ENCODE data around the gene RUFY1.
A peak's percentile ranks its signal among the peaks of the same experiment; 100 is the strongest.
"Not testable (repeated sequence)": the region's sequence is repeated elsewhere in the genome, so short reads cannot be mapped to it uniquely, and the experiment has no call there.

The RUFY1 gene

GRCh38 chr5:179517746-179518145 lies 32.6 kb upstream of the RUFY1 start:
- not testable (repeated sequence) for H3K23ac ChIP-seq (ENCODE audit: low read length); H3K4me3 ChIP-seq (ENCODE audit: low read length); H2AK5ac ChIP-seq (ENCODE audit: low read length); H3K79me1 ChIP-seq (ENCODE audit: low read length); H4K8ac ChIP-seq (ENCODE audit: low read depth, low read length); H3K4ac ChIP-seq (ENCODE audit: low read depth, low read length); H3K27me3 ChIP-seq (ENCODE audit: insufficient read depth, low read length, poor library complexity); H3K36me3 ChIP-seq (ENCODE audit: control insufficient read depth, insufficient read depth, low read length); H3K56ac ChIP-seq (ENCODE audit: low read length); H3K4me2 ChIP-seq (ENCODE audit: low read length); H3K79me2 ChIP-seq (ENCODE audit: control insufficient read depth, insufficient read depth, low read length); H2BK120ac ChIP-seq (ENCODE audit: low read depth, low read length); H3K27ac ChIP-seq (ENCODE audit: low read depth, low read length); H2BK5ac ChIP-seq (ENCODE audit: low read length); DNase-seq; H2BK15ac ChIP-seq (replicated peaks; ENCODE audit: low read depth); H3K4me1 ChIP-seq (ENCODE audit: control insufficient read depth, low read depth, low read length); H3K9ac ChIP-seq (ENCODE audit: low read length); H3K18ac ChIP-seq (ENCODE audit: low read length); H4K5ac ChIP-seq (ENCODE audit: low read length)
- no CpG with 5 or more reads among the region's 7 CpGs for WGBS (ENCODE audit: extremely low coverage, insufficient coverage, low lambda C conversion rate)

- H3K56ac ChIP-seq (ENCODE audit: low read length); H3K9ac ChIP-seq (ENCODE audit: low read length); H3K36me3 ChIP-seq (ENCODE audit: control insufficient read depth, insufficient read depth, low read length); H3K18ac ChIP-seq (ENCODE audit: low read length); H3K79me1 ChIP-seq (ENCODE audit: low read length); H3K4ac ChIP-seq (ENCODE audit: low read depth, low read length); H3K27ac ChIP-seq (ENCODE audit: low read depth, low read length); H3K23ac ChIP-seq (ENCODE audit: low read length); H3K4me2 ChIP-seq (ENCODE audit: low read length); H3K4me1 ChIP-seq (ENCODE audit: control insufficient read depth, low read depth, low read length); H2BK120ac ChIP-seq (ENCODE audit: low read depth, low read length); H2BK5ac ChIP-seq (ENCODE audit: low read length); H2AK5ac ChIP-seq (ENCODE audit: low read length); DNase-seq; H4K5ac ChIP-seq (ENCODE audit: low read length); H2BK15ac ChIP-seq (replicated peaks; ENCODE audit: low read depth); H3K4me3 ChIP-seq (ENCODE audit: low read length); H4K8ac ChIP-seq (ENCODE audit: low read depth, low read length); H3K79me2 ChIP-seq (ENCODE audit: control insufficient read depth, insufficient read depth, low read length); H3K27me3 ChIP-seq (ENCODE audit: insufficient read depth, low read length, poor library complexity): not testable (repeated sequence)
- no CpG with 5 or more reads among the region's 17 CpGs for WGBS (ENCODE audit: extremely low coverage, insufficient coverage, low lambda C conversion rate)
These were observed 32.0 kb upstream of the RUFY1 start for GRCh38 chr5:179518369-179518768.

- H3K4me3 ChIP-seq (ENCODE audit: low read length); H3K36me3 ChIP-seq (ENCODE audit: control insufficient read depth, insufficient read depth, low read length); H2BK15ac ChIP-seq (replicated peaks; ENCODE audit: low read depth); H2BK120ac ChIP-seq (ENCODE audit: low read depth, low read length); H3K9ac ChIP-seq (ENCODE audit: low read length); H3K27ac ChIP-seq (ENCODE audit: low read depth, low read length); H4K8ac ChIP-seq (ENCODE audit: low read depth, low read length); H3K23ac ChIP-seq (ENCODE audit: low read length); H4K5ac ChIP-seq (ENCODE audit: low read length); H3K18ac ChIP-seq (ENCODE audit: low read length); H2AK5ac ChIP-seq (ENCODE audit: low read length); H3K4me1 ChIP-seq (ENCODE audit: control insufficient read depth, low read depth, low read length); H3K4me2 ChIP-seq (ENCODE audit: low read length); H3K79me2 ChIP-seq (ENCODE audit: control insufficient read depth, insufficient read depth, low read length); H3K56ac ChIP-seq (ENCODE audit: low read length); H3K27me3 ChIP-seq (ENCODE audit: insufficient read depth, low read length, poor library complexity); H3K4ac ChIP-seq (ENCODE audit: low read depth, low read length); H2BK5ac ChIP-seq (ENCODE audit: low read length); H3K79me1 ChIP-seq (ENCODE audit: low read length): not testable (repeated sequence)
- DNase-seq, result peak; percentile 14
- WGBS (ENCODE audit: extremely low coverage, insufficient coverage, low lambda C conversion rate), result no CpG with 5 or more reads among the region's 15 CpGs
These were observed 30.8 kb upstream of the RUFY1 start for GRCh38 chr5:179519416-179520070.

GRCh38 chr5:179522107-179522506 lies 28.2 kb upstream of the RUFY1 start:
- not testable (repeated sequence) for H3K27ac ChIP-seq (ENCODE audit: low read depth, low read length); H3K4me3 ChIP-seq (ENCODE audit: low read length); H2BK5ac ChIP-seq (ENCODE audit: low read length); H3K56ac ChIP-seq (ENCODE audit: low read length); H3K18ac ChIP-seq (ENCODE audit: low read length); H3K4ac ChIP-seq (ENCODE audit: low read depth, low read length); H3K79me2 ChIP-seq (ENCODE audit: control insufficient read depth, insufficient read depth, low read length); H3K27me3 ChIP-seq (ENCODE audit: insufficient read depth, low read length, poor library complexity); H3K79me1 ChIP-seq (ENCODE audit: low read length); DNase-seq; H3K23ac ChIP-seq (ENCODE audit: low read length); H3K4me1 ChIP-seq (ENCODE audit: control insufficient read depth, low read depth, low read length); H4K8ac ChIP-seq (ENCODE audit: low read depth, low read length); H3K4me2 ChIP-seq (ENCODE audit: low read length); H4K5ac ChIP-seq (ENCODE audit: low read length); H2AK5ac ChIP-seq (ENCODE audit: low read length); H3K9ac ChIP-seq (ENCODE audit: low read length); H2BK120ac ChIP-seq (ENCODE audit: low read depth, low read length); H2BK15ac ChIP-seq (replicated peaks; ENCODE audit: low read depth); H3K36me3 ChIP-seq (ENCODE audit: control insufficient read depth, insufficient read depth, low read length)
- WGBS (ENCODE audit: extremely low coverage, insufficient coverage, low lambda C conversion rate), result no CpG with 5 or more reads among the region's 5 CpGs

GRCh38 chr5:179526978-179527377 lies 23.4 kb upstream of the RUFY1 start:
- Histone ChIP-seq H3K79me2 (ENCODE audit: control insufficient read depth, insufficient read depth, low read length) (no peaks in the 10 kb centered on the region), H2BK15ac (replicated peaks; ENCODE audit: low read depth) (no peak overlapping the region), H3K4me1 (ENCODE audit: control insufficient read depth, low read depth, low read length) (no peaks in the 10 kb centered on the region), H3K56ac (ENCODE audit: low read length) (no peak overlapping the region), H3K4me2 (ENCODE audit: low read length) (no peak overlapping the region), H3K23ac (ENCODE audit: low read length) (no peak overlapping the region), H4K8ac (ENCODE audit: low read depth, low read length) (no peak overlapping the region), H4K5ac (ENCODE audit: low read length) (no peak overlapping the region), H2BK5ac (ENCODE audit: low read length) (no peak overlapping the region), H3K27me3 (ENCODE audit: insufficient read depth, low read length, poor library complexity) (no peaks in the 10 kb centered on the region), H3K4ac (ENCODE audit: low read depth, low read length) (no peak overlapping the region), H3K18ac (ENCODE audit: low read length) (no peak overlapping the region), H3K79me1 (ENCODE audit: low read length) (no peaks in the 10 kb centered on the region), H3K9ac (ENCODE audit: low read length) (no peak overlapping the region), H3K27ac (ENCODE audit: low read depth, low read length) (no peak overlapping the region), H3K36me3 (ENCODE audit: control insufficient read depth, insufficient read depth, low read length) (no peaks in the 10 kb centered on the region), H2AK5ac (ENCODE audit: low read length) (no peak overlapping the region), H3K4me3 (ENCODE audit: low read length) (no peak overlapping the region), H2BK120ac (ENCODE audit: low read depth, low read length) (no peak overlapping the region)
- no peak for DNase-seq
- WGBS (ENCODE audit: extremely low coverage, insufficient coverage, low lambda C conversion rate), result no CpG with 5 or more reads among the region's 1 CpG

All from mesendoderm (in vitro differentiated cells).